ENCODE data around the gene SLFN13. TPM values are rescaled to one million over a fixed set of nuclear protein-coding genes. Genes with fewer than 3 reads are reported as not detected.

SLFN13 gene, protein sequence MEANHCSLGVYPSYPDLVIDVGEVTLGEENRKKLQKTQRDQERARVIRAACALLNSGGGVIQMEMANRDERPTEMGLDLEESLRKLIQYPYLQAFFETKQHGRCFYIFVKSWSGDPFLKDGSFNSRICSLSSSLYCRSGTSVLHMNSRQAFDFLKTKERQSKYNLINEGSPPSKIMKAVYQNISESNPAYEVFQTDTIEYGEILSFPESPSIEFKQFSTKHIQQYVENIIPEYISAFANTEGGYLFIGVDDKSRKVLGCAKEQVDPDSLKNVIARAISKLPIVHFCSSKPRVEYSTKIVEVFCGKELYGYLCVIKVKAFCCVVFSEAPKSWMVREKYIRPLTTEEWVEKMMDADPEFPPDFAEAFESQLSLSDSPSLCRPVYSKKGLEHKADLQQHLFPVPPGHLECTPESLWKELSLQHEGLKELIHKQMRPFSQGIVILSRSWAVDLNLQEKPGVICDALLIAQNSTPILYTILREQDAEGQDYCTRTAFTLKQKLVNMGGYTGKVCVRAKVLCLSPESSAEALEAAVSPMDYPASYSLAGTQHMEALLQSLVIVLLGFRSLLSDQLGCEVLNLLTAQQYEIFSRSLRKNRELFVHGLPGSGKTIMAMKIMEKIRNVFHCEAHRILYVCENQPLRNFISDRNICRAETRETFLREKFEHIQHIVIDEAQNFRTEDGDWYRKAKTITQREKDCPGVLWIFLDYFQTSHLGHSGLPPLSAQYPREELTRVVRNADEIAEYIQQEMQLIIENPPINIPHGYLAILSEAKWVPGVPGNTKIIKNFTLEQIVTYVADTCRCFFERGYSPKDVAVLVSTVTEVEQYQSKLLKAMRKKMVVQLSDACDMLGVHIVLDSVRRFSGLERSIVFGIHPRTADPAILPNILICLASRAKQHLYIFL
- total RNA-seq, result 0.13 and 0.22 TPM in 2 replicates

DNA sequence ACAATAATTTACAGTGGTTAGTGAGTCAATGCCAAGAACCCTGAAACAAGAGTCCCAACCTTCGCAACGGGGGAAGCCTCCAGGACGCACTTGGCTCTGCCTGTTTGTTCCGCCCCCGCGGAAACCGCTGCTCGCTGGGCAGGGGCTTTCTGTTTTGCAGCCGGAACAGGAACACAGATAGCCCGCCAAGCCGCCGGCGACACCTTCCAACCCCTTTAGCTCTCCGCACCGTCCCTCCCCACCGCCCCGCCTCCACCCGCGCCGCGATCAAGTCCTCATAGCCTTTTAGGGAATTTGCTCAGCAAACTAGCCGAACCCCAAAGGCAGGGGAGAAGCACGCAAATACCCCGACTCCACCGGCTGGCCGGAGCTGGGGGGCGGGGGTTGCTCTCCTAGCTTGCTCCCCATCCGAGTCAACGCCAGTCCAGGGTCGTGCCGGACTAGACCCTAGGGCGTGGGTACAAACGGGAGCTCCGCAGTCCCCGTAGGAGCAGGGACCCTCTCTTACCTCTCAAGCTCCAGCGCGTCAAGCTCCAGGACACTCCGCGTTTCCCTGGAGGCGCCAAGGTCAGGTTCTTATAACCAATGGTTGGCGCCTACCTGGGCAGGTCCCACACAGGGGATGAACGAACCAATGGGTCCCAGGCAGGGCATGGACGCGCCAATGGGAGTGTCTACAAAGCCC is at the start of gene SLFN13:
Gene SLFN13 (minus strand): TSS at position 553 of the 685 bp plus-strand sequence. CDS start 3,086 bp downstream, outside the sequence.

DNA sequence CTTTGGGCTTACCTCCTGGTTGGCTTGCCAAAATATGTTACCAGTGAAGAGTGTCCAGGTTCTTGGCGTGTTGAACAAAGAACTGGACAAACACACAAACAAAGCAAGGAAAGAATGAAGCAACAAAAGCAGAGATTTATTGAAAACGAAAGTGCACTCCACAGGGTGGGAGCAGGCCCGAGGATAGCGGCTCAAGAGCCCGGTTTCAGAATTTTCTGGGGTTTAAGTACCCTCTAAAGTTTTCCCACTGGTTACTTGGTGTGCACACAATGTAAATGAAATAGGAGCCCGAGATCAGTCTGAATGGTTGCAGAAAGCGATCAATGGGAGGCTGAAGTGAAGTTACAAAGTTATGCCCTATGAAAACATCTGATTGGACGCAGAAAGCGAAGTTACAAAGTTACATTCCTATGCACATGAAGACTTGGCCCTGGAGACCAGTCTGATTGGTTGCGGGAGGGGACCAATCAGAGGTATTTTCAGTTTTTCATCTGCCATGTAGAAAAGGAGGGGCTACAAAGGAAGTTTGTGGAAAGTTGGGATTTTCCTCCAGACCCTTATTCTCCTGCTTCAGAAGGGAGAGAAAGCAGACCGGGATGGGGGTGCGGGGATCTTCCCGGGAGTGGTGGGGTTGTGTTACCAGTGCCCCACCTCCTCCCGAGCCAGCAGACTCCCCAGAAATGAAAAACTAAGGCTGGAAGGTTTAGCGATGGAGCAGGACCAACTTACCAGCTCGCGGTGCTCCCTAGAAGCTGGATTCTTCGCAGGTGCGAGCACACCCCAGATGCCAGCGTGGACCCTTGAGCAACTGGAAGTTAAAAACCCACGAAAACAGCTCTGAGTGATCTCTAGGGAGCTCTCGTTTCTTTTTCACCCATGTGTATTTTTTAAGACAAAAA is 16.1 kb downstream of the SLFN13 start, which contains the start of gene SLFN12:
Gene SLFN12 (minus strand): TSS at position 325 of the 899 bp plus-strand sequence. CDS start 9,472 bp downstream, outside the sequence.

Small RNA genes within 50 kb of the gene (small RNA-seq; reads per million reads assigned to genes)
- gene AC060766.5, result not detected

Other genes starting within 250 kb of the SLFN13 start
- gene SLFN5, start 205.7 kb downstream of the SLFN13 start, total RNA-seq, result 63.5 and 74.9 TPM in 2 replicates
- gene SLFN11, start 75.1 kb downstream of the SLFN13 start, total RNA-seq, result 8.4 and 8.8 TPM in 2 replicates
- gene SLFN12, start 16.3 kb downstream of the SLFN13 start, total RNA-seq, result 13.5 and 20.9 TPM in 2 replicates
- gene SLFN12L, start 88.9 kb upstream of the SLFN13 start, total RNA-seq, result 0.11 TPM in 1 of 2 replicates, not detected in the other
- gene SLFN14, start 112.1 kb upstream of the SLFN13 start, total RNA-seq, result not detected in 2 replicates
- 9.8 and 10.6 TPM in 2 replicates for gene PEX12, start 129.8 kb upstream of the SLFN13 start, total RNA-seq
- 155 and 168 TPM in 2 replicates for gene AP2B1, start 138.6 kb upstream of the SLFN13 start, total RNA-seq

Measured in articular chondrocyte of knee joint (primary cell).